Ovary (tissue), 3 donors: ENCODE data around the gene COG3.

Source experiments
- POLR2A ChIP-seq: fragments of 450-650 bp; IDR thresholded peaks from one replicate; pipeline ENCODE4 v1.6.1; 2017; ENCODE audit warnings: antibody characterized with exemption, mild to moderate bottlenecking, moderate library complexity
- TF ChIP-seq, protein P1 (sequence below), 3 donors: fragments of 450-650 bp in 2 of 3; fragments of 200-600 bp in 1 of 3; IDR thresholded peaks; one replicate each; pipeline versions ENCODE4 v1.5.1 to v1.8.0; 2016 to 2022; ENCODE audit warnings: antibody characterized with exemption in 3 of 3, mild to moderate bottlenecking in 1 of 3
- donor health status: DM: no; HTN: no; CAD: no.

DNA sequence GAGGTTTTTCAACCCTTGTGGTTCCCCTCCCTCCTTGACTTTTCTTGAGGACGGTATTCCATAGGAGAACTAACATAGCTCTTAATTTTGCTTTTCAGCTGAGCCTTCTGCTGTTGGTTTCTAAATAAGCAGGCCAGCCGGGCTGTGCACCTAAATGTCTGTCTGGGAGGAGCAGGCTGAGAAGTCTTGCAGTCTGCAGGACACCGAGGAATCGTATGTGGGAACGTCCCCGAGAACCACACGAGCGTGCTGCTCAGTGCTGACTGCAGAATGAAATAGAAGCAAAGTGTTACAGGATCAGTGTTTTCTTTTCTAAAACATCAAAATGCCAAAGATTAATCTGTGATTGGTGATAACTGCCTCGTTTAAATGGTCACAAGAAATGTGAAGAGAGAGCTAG, 69.9 kb downstream of the COG3 start:
- TF ChIP-seq, protein P1, sequence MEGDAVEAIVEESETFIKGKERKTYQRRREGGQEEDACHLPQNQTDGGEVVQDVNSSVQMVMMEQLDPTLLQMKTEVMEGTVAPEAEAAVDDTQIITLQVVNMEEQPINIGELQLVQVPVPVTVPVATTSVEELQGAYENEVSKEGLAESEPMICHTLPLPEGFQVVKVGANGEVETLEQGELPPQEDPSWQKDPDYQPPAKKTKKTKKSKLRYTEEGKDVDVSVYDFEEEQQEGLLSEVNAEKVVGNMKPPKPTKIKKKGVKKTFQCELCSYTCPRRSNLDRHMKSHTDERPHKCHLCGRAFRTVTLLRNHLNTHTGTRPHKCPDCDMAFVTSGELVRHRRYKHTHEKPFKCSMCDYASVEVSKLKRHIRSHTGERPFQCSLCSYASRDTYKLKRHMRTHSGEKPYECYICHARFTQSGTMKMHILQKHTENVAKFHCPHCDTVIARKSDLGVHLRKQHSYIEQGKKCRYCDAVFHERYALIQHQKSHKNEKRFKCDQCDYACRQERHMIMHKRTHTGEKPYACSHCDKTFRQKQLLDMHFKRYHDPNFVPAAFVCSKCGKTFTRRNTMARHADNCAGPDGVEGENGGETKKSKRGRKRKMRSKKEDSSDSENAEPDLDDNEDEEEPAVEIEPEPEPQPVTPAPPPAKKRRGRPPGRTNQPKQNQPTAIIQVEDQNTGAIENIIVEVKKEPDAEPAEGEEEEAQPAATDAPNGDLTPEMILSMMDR (IDR thresholded peaks at IDR 0.05) = no peak
- no peak for TF ChIP-seq POLR2A
